Measurements from ENCODE around the gene RHBDF2.

DNA sequence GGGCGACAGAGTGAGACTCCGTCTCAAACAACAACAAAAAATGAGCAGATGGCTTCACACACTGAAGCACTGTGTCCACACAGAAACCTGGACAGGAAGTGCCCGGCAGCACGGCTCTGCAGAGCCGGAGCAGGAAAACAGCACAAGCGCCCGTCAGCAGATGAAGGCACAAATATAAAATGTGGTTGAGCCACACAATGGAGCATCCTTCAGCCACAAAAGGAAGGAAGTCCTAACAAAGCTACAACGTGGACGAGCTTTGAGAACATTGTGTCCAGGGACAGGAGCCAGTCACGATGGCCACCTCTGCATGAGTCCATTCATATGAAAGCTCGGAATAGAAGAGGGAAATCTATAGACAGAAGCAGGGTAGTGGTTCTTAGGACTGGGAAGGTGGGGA lies 15.7 kb downstream of the RHBDF2 start:
- TF ChIP-seq EZH2 (IDR thresholded peaks at IDR 0.05): no peak
- TF ChIP-seq, protein P1, sequence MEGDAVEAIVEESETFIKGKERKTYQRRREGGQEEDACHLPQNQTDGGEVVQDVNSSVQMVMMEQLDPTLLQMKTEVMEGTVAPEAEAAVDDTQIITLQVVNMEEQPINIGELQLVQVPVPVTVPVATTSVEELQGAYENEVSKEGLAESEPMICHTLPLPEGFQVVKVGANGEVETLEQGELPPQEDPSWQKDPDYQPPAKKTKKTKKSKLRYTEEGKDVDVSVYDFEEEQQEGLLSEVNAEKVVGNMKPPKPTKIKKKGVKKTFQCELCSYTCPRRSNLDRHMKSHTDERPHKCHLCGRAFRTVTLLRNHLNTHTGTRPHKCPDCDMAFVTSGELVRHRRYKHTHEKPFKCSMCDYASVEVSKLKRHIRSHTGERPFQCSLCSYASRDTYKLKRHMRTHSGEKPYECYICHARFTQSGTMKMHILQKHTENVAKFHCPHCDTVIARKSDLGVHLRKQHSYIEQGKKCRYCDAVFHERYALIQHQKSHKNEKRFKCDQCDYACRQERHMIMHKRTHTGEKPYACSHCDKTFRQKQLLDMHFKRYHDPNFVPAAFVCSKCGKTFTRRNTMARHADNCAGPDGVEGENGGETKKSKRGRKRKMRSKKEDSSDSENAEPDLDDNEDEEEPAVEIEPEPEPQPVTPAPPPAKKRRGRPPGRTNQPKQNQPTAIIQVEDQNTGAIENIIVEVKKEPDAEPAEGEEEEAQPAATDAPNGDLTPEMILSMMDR (IDR thresholded peaks at IDR 0.05): no peak
- TF ChIP-seq EZH2phosphoT487 (IDR thresholded peaks at IDR 0.05): no peak

All from neural progenitor cell (in vitro differentiated cells).